Measurements from ENCODE around the gene DSG3.

DSG3 gene

DNA sequence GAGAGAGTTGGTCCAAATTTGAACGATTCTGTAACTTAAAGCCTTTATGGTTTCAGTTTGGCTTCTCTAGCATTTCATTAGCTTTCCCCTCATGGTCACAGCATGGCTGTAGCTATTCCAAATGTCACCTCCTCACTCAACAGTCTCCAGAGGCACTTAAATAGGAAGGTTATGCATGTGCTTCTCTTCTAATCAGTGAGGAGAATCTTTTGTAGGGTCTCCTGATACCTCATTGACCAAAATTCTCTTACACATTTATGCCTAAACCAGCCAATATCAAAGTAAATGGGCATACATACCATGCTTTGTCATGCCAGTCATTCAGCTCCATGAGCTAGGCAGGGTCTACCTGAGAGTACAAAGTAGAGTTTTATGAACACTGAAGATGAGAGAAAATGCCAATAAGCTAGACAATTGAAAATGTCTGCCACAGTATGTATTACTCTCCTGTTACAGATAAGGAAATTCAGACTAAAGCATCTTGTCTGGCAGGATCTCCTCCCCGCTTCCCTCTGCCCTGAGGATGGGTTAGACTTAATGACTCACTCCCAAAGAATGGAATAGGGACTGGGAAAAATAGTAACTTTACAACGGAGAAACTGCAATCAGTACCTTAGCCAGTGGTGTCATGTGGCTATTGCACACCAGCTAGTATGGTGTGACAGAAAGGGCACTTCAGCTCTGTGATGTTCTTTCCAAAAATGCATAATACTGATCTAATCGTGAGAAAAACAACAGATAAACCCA, 65.8 kb downstream of the DSG3 start:
- H3K4me3 ChIP-seq (ENCODE audit: low read length), result no peak overlapping the region
- TF ChIP-seq, protein P1, sequence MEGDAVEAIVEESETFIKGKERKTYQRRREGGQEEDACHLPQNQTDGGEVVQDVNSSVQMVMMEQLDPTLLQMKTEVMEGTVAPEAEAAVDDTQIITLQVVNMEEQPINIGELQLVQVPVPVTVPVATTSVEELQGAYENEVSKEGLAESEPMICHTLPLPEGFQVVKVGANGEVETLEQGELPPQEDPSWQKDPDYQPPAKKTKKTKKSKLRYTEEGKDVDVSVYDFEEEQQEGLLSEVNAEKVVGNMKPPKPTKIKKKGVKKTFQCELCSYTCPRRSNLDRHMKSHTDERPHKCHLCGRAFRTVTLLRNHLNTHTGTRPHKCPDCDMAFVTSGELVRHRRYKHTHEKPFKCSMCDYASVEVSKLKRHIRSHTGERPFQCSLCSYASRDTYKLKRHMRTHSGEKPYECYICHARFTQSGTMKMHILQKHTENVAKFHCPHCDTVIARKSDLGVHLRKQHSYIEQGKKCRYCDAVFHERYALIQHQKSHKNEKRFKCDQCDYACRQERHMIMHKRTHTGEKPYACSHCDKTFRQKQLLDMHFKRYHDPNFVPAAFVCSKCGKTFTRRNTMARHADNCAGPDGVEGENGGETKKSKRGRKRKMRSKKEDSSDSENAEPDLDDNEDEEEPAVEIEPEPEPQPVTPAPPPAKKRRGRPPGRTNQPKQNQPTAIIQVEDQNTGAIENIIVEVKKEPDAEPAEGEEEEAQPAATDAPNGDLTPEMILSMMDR (conservative IDR thresholded peaks at IDR 0.05; ENCODE audit: low read depth, low read length), result no peak
- peak; percentile 45 for DNase-seq (ENCODE audit: low read depth)

DNA sequence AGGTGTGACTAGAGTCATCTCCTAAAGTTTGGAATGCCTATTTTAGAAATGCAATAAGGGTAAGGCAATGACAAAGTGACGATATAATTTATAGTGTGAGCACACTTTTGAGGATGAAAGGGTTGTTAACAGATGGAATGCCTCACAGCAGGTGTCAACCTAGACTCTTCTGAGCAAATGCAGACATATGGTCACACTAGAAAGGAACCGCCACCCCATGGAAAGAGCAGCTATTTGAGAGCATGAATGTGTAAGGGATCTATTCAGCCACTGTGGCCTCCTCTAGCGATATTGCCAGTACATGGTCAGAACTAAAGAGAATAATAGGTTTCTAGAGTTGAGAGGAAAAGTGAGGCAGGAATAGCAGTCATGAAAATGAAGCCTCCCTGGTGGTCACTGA, 68.9 kb downstream of the DSG3 start:
- no peak for DNase-seq (ENCODE audit: low read depth)
- TF ChIP-seq, protein P1 (conservative IDR thresholded peaks at IDR 0.05; ENCODE audit: low read depth, low read length), result no peak
- H3K4me3 ChIP-seq (ENCODE audit: low read length), result no peak overlapping the region

DNA sequence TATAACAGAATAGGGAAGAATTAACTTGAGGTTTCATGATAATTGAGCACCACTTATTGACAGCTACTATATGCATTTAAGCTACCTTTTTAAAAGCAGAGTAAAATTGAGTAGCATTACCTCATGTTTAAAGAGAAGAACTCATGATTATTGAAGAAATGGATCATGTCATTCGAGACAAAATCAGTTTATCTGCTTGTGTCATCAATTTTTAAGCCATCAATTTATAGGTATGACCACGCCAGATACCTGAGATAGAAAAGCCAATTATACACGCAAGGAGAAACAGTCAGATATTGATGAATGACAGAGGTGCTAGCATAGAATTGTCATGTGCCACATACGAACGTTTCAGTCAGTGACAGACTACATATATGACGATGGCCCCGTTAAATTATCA, 78.8 kb downstream of the DSG3 start:
- H3K4me3 ChIP-seq (ENCODE audit: low read length), result no peak overlapping the region
- no peak for DNase-seq (ENCODE audit: low read depth)
- TF ChIP-seq, protein P1 (conservative IDR thresholded peaks at IDR 0.05; ENCODE audit: low read depth, low read length), result no peak
